ENCODE data around the gene SLC25A21.

SLC25A21 gene

DNA sequence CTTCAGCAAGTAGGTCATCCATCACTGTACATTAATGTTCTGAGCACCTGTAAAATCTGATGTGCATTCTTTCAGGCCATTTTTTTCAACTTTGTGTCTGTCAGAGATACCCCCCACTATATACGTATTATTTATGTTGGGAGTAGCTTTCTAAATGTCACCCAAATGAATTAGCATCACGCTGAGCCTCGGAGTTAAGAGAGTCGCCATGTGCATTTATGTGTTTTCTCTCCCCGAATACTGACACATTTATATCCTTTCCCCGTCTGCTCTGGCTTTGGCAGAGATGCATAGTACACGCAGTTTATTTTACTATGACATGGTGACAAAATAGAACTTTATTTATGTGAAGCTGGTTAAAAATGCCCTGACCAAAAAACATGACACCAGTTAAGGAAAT is 216.4 kb downstream of the SLC25A21 start:
- DNase-seq (ENCODE audit: low read depth, low spot score) = no peak
- no peak overlapping the region for H3K27ac ChIP-seq

GRCh38 chr14:36955376-36955775 is 217.0 kb downstream of the SLC25A21 start:
- DNase-seq (ENCODE audit: low read depth, low spot score) = no peak
- no peak overlapping the region for H3K27ac ChIP-seq

GRCh38 chr14:36952689-36953088 is 219.7 kb downstream of the SLC25A21 start:
- H3K27ac ChIP-seq = peak overlapping the region; percentile 69
- peak; percentile 77 for DNase-seq (ENCODE audit: low read depth, low spot score)

- H3K27ac ChIP-seq = peak overlapping the region; percentile 69
- DNase-seq (ENCODE audit: low read depth, low spot score) = no peak
Measured at GRCh38 chr14:36951380-36951911, 221.0 kb downstream of the SLC25A21 start.

DNA sequence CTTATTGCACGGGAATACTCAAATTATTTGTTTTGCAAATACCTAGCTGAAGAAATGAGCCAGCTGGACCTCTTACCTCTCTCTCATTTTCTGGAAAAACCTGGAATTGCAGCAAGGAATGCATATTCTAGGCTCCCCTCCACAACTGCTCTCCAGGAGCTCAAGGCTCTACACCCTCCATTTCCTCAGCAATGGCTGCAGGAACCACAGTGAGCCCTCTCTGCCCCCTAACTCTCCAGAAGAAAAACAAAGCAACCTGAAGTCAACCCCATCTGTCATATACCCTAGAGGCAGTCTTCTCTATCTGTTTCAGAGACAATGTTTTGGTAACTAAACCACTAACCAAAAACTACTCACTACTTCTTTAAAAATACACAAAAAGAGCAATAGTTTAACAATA is 221.6 kb downstream of the SLC25A21 start:
- no peak for DNase-seq (ENCODE audit: low read depth, low spot score)

GRCh38 chr14:36949371-36949770 is 223.0 kb downstream of the SLC25A21 start:
- no peak overlapping the region for H3K27ac ChIP-seq
- DNase-seq (ENCODE audit: low read depth, low spot score) = no peak

More for the DNA sequence above, 221.6 kb downstream of the SLC25A21 start:
- H3K27ac ChIP-seq = no peak overlapping the region

- no peak overlapping the region for H3K27ac ChIP-seq
- DNase-seq (ENCODE audit: low read depth, low spot score) = no peak
Measured at GRCh38 chr14:36948157-36948859, 224.1 kb downstream of the SLC25A21 start.

GRCh38 chr14:36947362-36947761 is 225.0 kb downstream of the SLC25A21 start:
- no peak overlapping the region for H3K27ac ChIP-seq
- DNase-seq (ENCODE audit: low read depth, low spot score) = no peak

GRCh38 chr14:36946872-36947271 is 225.5 kb downstream of the SLC25A21 start:
- no peak for DNase-seq (ENCODE audit: low read depth, low spot score)

DNA sequence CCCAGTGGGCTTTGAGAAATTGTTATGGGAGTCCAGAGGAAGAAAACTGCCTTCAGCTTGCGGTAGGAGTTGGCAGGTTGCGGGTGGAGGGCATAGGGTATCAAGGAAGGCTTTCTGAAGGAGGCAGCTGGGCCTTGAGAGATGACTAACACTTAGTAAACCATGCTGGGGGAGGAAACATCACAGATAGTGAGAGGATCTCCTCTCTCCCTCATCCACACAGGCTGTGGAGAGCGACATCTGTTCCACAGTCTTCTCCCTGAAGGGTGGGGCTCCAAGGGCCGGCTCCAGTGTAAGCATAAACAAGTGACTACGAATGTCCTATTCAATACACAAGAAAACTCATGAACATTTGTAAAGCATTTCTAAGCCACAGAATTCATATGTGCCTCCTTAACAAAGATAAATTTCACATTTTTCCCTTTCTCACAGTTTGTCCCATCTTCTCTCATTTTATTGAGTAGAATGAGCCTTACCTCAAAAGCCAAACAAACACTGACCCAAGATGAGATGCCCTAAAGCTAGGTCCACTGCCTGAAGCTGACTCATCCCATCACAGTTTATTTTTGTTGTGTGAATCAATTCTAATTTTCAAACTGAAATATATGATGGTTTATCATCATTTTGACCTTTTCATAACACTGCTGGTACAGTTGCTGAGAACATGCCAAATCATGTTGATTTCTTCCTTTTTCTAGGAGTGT is 227.9 kb downstream of the SLC25A21 start:
- H3K27ac ChIP-seq = peak overlapping the region; percentile 55
- DNase-seq (ENCODE audit: low read depth, low spot score) = no peak

More at GRCh38 chr14:36946872-36947271, 225.5 kb downstream of the SLC25A21 start:
- H3K27ac ChIP-seq = no peak overlapping the region

DNA sequence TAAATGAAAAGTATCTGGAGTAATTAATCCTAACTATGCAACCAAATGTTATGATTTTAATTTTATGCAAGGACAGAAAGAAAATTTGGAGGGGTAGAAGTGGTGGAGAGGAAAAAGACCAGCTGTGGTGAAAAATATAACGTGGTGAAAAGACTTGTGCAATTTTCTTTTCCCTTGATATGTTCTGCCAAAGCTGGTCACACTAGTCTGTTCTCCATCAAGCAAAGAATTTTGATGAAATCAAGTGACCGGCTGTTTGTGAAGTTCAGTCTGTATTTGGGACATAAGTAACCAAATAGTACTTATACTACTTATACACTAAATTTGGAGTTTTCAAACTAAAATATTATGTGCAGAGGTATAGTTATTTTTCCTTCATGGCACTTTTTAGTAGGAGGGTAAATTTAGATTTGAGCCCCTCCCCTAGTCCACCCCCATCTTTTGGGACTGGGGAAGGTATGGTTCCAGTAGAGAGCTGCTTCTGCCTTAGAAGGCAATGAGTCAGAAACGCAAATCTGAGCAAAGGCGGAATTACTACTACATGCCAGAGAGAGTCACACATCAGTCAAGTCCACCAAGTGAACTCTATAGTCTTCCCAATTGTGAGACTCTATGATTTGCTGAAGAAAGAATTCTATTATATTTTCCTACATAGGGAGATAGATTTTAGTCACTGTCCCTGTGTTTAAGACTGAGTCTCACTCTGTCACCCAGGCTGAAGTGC is 229.7 kb downstream of the SLC25A21 start:
- peak overlapping the region; percentile 38 for H3K27ac ChIP-seq
- DNase-seq (ENCODE audit: low read depth, low spot score) = no peak

DNA sequence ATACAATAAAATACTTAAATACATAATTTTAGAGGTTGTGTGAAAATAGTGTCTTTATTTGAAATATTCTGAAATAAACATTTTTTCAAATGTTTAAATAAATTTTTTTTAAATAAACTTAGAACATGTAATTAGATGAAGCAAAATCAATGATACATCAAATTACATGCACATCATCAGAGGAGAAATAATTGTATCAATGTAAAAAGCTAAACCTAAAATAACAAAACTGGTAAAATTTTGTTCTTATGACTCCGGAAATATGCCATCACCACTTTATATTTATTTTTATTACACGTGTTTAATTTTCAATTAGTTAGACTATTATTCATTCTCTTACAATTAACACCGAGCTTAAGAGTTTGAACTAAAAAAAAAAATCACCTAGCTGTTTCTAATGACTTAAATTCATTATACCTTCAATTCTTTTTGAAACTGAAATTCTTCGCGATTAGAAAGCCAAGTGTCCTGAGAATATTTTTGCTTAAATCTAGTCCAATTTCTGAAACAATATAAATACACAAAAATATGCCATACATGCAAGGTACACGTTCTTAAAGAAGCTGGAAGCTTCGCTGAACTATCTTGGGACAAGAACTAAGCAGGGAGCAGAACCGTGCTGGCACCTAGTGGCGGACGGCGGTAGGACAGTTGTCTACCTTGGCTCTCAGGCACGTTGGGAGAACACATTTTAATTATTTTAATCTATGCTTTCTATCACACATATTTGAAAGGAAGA is 230.5 kb downstream of the SLC25A21 start:
- no peak overlapping the region for H3K27ac ChIP-seq
- DNase-seq (ENCODE audit: low read depth, low spot score) = no peak

- H3K27ac ChIP-seq = no peak overlapping the region
- no peak for DNase-seq (ENCODE audit: low read depth, low spot score)
Measured at GRCh38 chr14:36940476-36940875, 231.9 kb downstream of the SLC25A21 start.

GRCh38 chr14:36939265-36939664 is 233.1 kb downstream of the SLC25A21 start:
- DNase-seq (ENCODE audit: low read depth, low spot score) = no peak
- H3K27ac ChIP-seq = no peak overlapping the region

GRCh38 chr14:36938678-36939077 is 233.7 kb downstream of the SLC25A21 start:
- no peak overlapping the region for H3K27ac ChIP-seq
- no peak for DNase-seq (ENCODE audit: low read depth, low spot score)

- DNase-seq (ENCODE audit: low read depth, low spot score) = no peak
- peak overlapping the region; percentile 45 for H3K27ac ChIP-seq
Measured at GRCh38 chr14:36935976-36936678, 236.3 kb downstream of the SLC25A21 start.

- DNase-seq (ENCODE audit: low read depth, low spot score) = no peak
- no peak overlapping the region for H3K27ac ChIP-seq
Measured at GRCh38 chr14:36934304-36934703, 238.1 kb downstream of the SLC25A21 start.

GRCh38 chr14:36931791-36932190 is 240.6 kb downstream of the SLC25A21 start:
- H3K27ac ChIP-seq = no peak overlapping the region
- DNase-seq (ENCODE audit: low read depth, low spot score) = no peak

DNA sequence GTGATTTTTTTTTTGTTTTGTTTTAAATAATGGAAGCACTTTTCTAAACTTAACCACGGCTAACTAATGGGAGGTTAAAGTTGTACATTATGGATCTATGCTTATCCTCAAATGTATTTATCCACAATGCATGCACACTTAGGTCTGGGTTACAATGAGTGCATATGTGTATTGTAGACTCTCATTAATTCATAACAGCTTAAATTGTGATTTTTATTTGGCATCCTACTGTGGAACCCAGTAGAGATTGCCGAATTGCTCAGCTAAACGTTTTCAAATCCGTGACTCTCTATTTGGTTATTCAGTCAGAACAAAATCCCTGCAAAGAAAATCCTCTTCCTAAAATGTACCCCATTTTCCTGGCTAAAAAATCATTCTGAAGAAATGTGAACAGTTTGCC is 244.0 kb downstream of the SLC25A21 start:
- DNase-seq (ENCODE audit: low read depth, low spot score) = no peak
- no peak overlapping the region for H3K27ac ChIP-seq

DNA sequence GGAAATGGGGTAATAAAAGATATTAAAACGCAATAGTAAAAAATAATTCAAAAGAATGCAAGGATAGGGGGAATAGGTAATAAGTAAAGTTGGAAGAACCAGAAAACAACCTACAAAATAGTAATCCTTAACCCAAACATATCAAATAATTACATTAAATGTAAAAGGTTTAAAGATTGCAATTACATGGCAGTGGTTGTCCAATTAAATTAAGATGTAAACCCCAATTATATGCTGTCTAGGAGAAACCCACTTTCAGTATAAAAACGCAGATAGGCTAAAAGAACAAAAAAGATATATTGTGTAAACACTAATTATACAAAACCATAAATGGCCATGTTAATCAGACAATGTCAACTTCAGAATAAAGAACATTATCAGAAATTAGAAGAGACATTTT is 247.3 kb downstream of the SLC25A21 start:
- DNase-seq (ENCODE audit: low read depth, low spot score) = no peak
- H3K27ac ChIP-seq = no peak overlapping the region

Data from epithelial cell of prostate (primary cell).